HepG2 (cell line): ENCODE measurements around the gene HIGD1A. TPM values are rescaled to one million over a fixed set of nuclear protein-coding genes. Genes with fewer than 3 reads are reported as not detected.

Experiments
- ARID3A ChIP-seq: IDR thresholded peaks from 2 replicates; pipeline ENCODE4 v1.6.1; 2012; ENCODE audit warnings: low read depth, low read length, improper control_type of control experiment
- DR1 ChIP-seq: sonication (generic); formaldehyde crosslinking; IDR thresholded peaks from 2 replicates; pipeline ENCODE4 v1.8.0; 2021; ENCODE audit warnings: mild to moderate bottlenecking, missing genetic modification reagents, inconsistent platforms
- HES4 ChIP-seq: sonication (generic); formaldehyde crosslinking; IDR thresholded peaks from 2 replicates; pipeline ENCODE4 v1.9.0; 2021; ENCODE audit warnings: mild to moderate bottlenecking, missing genetic modification reagents, borderline replicate concordance
- KMT2B ChIP-seq: IDR thresholded peaks from 2 replicates; pipeline ENCODE4 v1.6.1; 2016; ENCODE audit warnings: missing genetic modification reagents, missing compliant biosample characterization
- MLLT10 ChIP-seq: sonication (generic); formaldehyde crosslinking; IDR thresholded peaks from 2 replicates; pipeline ENCODE4 v1.4.0; 2020; ENCODE audit warnings: missing genetic modification reagents
- MTA3 ChIP-seq: sonication (generic); formaldehyde crosslinking; IDR thresholded peaks from 2 replicates; pipeline ENCODE4 v1.4.0; 2020; ENCODE audit warnings: missing genetic modification reagents
- MTF1 ChIP-seq: sonication (generic); formaldehyde crosslinking; IDR thresholded peaks from 2 replicates; pipeline ENCODE4 v1.5.0; 2020; ENCODE audit warnings: missing genetic modification reagents
- MXD1 ChIP-seq: sonication (generic); formaldehyde crosslinking; IDR thresholded peaks from 2 replicates; pipeline ENCODE4 v1.4.0; 2020; ENCODE audit warnings: mild to moderate bottlenecking, missing genetic modification reagents
- PAF1 ChIP-seq: IDR thresholded peaks from 2 replicates; pipeline ENCODE4 v1.6.1; 2016; ENCODE audit warnings: missing genetic modification reagents, missing compliant biosample characterization
- PHB2 ChIP-seq: fragments of 450-650 bp; IDR thresholded peaks from 2 replicates; pipeline ENCODE4 v1.6.1; 2018; ENCODE audit not compliant: partially characterized antibody
- SNAI1 ChIP-seq: sonication (generic); formaldehyde crosslinking; IDR thresholded peaks from 2 replicates; pipeline ENCODE4 v1.5.0; 2020; ENCODE audit warnings: mild to moderate bottlenecking, missing genetic modification reagents, borderline replicate concordance
- SOX6 ChIP-seq, 2 experiments: fragments of 450-650 bp in 1 of 2; sonication (generic) in 1 of 2; formaldehyde crosslinking in 1 of 2; IDR thresholded peaks; 2 replicates each; pipeline versions ENCODE4 v1.4.0 to v1.6.1; 2017 to 2020; ENCODE audit warnings: antibody characterized with exemption in 1 of 2, mild to moderate bottlenecking in 1 of 2, missing genetic modification reagents in 1 of 2
- ZNF230 ChIP-seq: sonication (generic); formaldehyde crosslinking; IDR thresholded peaks from 2 replicates; pipeline ENCODE4 v1.4.0; 2020; ENCODE audit warnings: mild to moderate bottlenecking, missing genetic modification reagents
- ZNF281 ChIP-seq: sonication (generic); formaldehyde crosslinking; IDR thresholded peaks from 2 replicates; pipeline ENCODE4 v1.4.0; 2020; ENCODE audit warnings: missing genetic modification reagents, borderline replicate concordance
- ZNF530 ChIP-seq: sonication (generic); formaldehyde crosslinking; IDR thresholded peaks from 2 replicates; pipeline ENCODE4 v1.5.0; 2020; ENCODE audit warnings: low read depth, mild to moderate bottlenecking, missing genetic modification reagents
- ZNF543 ChIP-seq: sonication (generic); formaldehyde crosslinking; IDR thresholded peaks from 2 replicates; pipeline ENCODE4 v1.4.0; 2020; ENCODE audit warnings: mild to moderate bottlenecking, missing genetic modification reagents
- ZNF687 ChIP-seq: sonication (generic); formaldehyde crosslinking; IDR thresholded peaks from 2 replicates; pipeline ENCODE4 v1.5.1; 2020; ENCODE audit warnings: mild to moderate bottlenecking, missing genetic modification reagents, moderate library complexity
- ZNF776 ChIP-seq: sonication (generic); formaldehyde crosslinking; IDR thresholded peaks from 2 replicates; pipeline ENCODE4 v1.4.0; 2020; ENCODE audit warnings: mild to moderate bottlenecking, missing genetic modification reagents
- ZNF780A ChIP-seq: sonication (generic); formaldehyde crosslinking; IDR thresholded peaks from 2 replicates; pipeline ENCODE4 v1.8.0; 2022; ENCODE audit warnings: mild to moderate bottlenecking, missing genetic modification reagents, moderate library complexity
- polyA plus RNA-seq, 8 experiments: library from polyadenylated mRNA; depleted of rRNA in 3 of 8; stranded (reverse) in 7 of 8; unstranded in 1 of 8; fragments of >200 nt; fragmentation: Illumina TruSeq in 4 of 8; extraction: Trizol in 4 of 8; gene quantifications; 2 replicates each; pipeline versions ENCODE4 v1.2.1 to v1.2.3, GENCODE V29; 2011 to 2016; ENCODE audit warnings: low read depth in 4 of 8, missing spikeins in 1 of 8, mixed read lengths in 1 of 8; ENCODE audit not compliant: insufficient read depth in 1 of 8
- total RNA-seq, 5 experiments: library from RNA; depleted of rRNA; stranded (reverse); fragments of >200 nt; fragmentation: Illumina TruSeq; extraction: Trizol; gene quantifications; 2 replicates each; pipeline ENCODE4 v1.2.3, GENCODE V29; 2016; ENCODE audit warnings: low read depth in 1 of 5

HIGD1A gene
- total and polyA plus RNA-seq, 2 of the 13 experiments (the other 11 are each of a cell fraction or from before 2014, with no cell fraction given): 222 to 253 TPM

- no peak for TF ChIP-seq MTF1 (CRISPR knock-in tag)
- TF ChIP-seq ZNF281: peak; percentile 58; the same call in 1 of the 2 replicates
- TF ChIP-seq MLLT10 (CRISPR knock-in tag): no peak
- no peak for TF ChIP-seq ZNF543 (CRISPR knock-in tag)
- TF ChIP-seq PAF1 (CRISPR knock-in tag): no peak
- TF ChIP-seq SOX6 (IDR thresholded peaks at IDR 0.05): no peak
- peak; percentile 90 for TF ChIP-seq SOX6 (CRISPR knock-in tag; IDR thresholded peaks at IDR 0.05)
- no peak for TF ChIP-seq ZNF530 (CRISPR knock-in tag)
- TF ChIP-seq PHB2: no peak
- no peak for TF ChIP-seq MXD1
- peak; percentile 99 for TF ChIP-seq ARID3A
- TF ChIP-seq MTA3 (CRISPR knock-in tag): no peak
- no peak for TF ChIP-seq ZNF780A
- no peak for TF ChIP-seq ZNF776 (CRISPR knock-in tag)
- TF ChIP-seq KMT2B (CRISPR knock-in tag): no peak
- TF ChIP-seq DR1 (CRISPR knock-in tag): no peak
- TF ChIP-seq SNAI1 (CRISPR knock-in tag): no peak
- peak; percentile 48; the same call in 1 of the 2 replicates for TF ChIP-seq ZNF687
- no peak; the same call in 1 of the 2 replicates for TF ChIP-seq ZNF230
- TF ChIP-seq HES4 (CRISPR knock-in tag): no peak; the same call in 1 of the 2 replicates
Observed at GRCh38 chr3:42853739-42854302, 49.5 kb upstream of the HIGD1A start (continued).
